Left cardiac atrium (tissue), 4 donors: ENCODE results near the gene SYT1. TPM values are rescaled to one million over a fixed set of nuclear protein-coding genes. Genes with fewer than 3 reads are reported as not detected.

Experiments
- ATAC-seq, 2 donors: fragments of 200-7000 bp; cut with Tn5 transposase; one replicate each; pipeline ENCODE4 v1.9.1; 2020; ENCODE audit warnings: mild to moderate bottlenecking in 2 of 2, moderate library complexity in 2 of 2
- DNase-seq: peaks from one replicate; pipeline ENCODE4 v3.0.0-alpha.2; 2020
- intact Hi-C, 2 donors: fragments of 100-400 bp; cut with DNase I; formaldehyde crosslinking; loops; one replicate each; pipeline versions ENCODE4 v1.14.1 to v1.15.1; 2022 to 2023
- total RNA-seq, 2 donors: library from RNA; stranded (reverse); fragmentation: NEBNext Ultra II Directional; extraction: Animal tissue kit (Norgen Biotek cat#: 25700); gene quantifications; one replicate each; pipeline ENCODE4 v1.2.1, GENCODE V29; 2021
- donor health status: DM: no; HTN: yes; CAD: no.
- donor health status: DM: no; HTN: yes; CAD: no; lungs with severe emphysema.
- donor health status: DM: yes; HTN: yes; CAD: no.
- donor health status: Dilated cardiomyopathy.

Gene SYT1
- total RNA-seq, 2 donors from 2014 or later: 0.68 to 1.5 TPM

DNA sequence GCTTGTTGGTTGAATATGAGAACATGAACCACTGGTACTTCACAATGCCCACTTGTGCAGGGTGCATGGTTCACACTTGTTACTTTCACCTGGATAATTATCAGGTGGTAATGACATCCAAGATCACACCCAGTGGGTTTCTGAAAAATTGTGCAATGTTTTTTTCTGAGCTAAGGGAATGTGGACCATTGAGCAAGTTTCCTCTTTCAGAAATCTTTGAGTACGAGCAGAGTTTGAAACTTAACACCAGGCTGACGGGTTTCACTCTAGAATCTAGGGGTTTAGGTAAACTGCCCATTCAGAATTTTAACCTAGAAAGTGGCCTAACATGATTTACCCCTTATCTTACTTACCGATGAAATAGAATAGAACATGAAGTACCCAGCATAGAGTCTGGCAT lies 436.6 kb downstream of the SYT1 start:
- no peak for ATAC-seq
- DNase-seq: no peak
- intact Hi-C loops: no loop called here

DNA sequence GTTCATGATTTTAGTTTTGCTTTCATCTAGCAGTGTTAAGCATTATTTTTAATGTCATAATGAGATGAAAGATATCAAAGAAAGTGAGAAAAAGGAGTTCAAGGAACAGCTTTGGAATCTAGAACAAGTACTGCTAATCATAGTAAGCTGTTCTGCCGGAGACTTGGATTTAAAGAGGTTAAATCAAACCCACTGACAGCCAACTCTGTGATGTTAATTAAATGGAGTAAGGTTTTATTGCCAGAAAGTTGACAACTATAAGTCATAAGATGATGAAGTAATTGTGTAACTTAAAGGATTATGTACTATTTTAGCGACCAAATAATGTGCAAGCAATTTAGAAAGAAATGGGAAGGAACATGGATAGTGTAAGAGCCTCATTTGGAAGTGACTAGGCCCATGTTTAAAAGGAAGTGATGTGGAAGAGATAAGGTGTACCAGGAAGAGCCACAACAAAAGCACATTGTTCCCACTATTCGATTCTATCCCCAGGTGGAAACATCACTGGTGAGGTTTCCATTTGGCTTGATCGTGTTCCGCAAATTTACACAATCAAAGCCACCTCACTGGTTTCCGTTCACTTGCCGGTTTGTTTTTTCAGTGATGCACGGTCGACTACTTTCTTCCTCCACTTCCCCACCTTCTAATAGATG lies 437.7 kb downstream of the SYT1 start:
- peak in 1 of 2 donors; percentile 34 for ATAC-seq
- intact Hi-C loops: no loop called here
- DNase-seq: no peak

- ATAC-seq (no peak), DNase-seq (no peak)
- intact Hi-C loops: no loop called here
These were observed 442.8 kb downstream of the SYT1 start for GRCh38 chr12:79307340-79307739.

DNA sequence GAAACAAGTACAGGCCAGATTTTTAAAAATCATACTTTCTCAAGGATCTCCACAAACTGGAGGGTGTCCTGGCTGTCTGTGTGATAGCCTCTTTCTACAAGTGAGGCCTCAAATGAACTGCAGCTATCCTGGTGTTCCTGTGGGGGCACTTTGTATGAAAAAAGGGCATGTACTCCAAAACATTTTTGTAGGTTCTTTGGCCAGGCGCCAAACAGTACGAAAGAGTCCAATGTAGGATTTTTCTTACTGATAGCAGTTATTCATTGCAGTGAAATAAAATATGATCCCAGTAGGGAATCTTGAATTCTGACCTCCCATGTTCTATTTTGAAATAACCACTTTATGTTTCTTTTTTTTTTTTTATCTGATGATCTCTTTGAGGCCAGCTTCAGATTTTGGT lies 444.5 kb downstream of the SYT1 start:
- no peak for DNase-seq
- ATAC-seq: no peak
- intact Hi-C loops: no loop called here

DNA sequence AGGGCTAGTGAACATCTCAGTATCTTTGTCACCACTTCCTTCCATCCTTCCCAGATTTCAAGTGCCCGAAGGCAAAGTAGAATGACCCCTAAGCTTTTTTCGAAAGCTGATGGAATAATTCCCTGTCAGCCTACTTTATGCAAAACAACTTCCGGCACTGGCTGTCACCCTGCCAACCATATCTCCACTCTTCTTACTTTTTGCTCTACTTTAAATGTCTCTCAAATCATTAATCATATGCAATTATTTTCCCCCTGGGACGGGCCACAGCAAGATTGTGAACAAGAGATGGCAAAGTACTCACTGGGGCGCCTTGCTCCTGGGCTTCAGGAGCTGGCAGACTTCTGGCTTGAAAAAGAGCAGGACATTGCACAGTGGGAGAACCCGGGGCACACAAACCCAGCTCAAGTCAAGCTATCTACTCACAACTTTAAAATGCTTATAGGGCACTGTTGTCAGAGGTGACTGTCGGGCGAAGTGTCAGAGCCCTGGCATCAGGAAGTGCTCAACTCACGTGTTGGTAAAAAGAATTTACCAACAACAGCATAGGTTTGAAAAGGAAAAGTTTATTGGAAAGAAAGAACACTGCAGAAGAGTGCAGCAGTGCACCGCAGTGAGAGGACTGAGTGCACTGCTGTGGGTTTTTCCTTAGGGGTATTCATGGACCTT lies 452.7 kb downstream of the SYT1 start:
- ATAC-seq: no peak
- intact Hi-C loops: no loop called here
- DNase-seq: no peak

GRCh38 chr12:79322905-79323304 lies 458.3 kb downstream of the SYT1 start:
- ATAC-seq (no peak), DNase-seq (no peak)
- intact Hi-C loops: no loop called here

DNA sequence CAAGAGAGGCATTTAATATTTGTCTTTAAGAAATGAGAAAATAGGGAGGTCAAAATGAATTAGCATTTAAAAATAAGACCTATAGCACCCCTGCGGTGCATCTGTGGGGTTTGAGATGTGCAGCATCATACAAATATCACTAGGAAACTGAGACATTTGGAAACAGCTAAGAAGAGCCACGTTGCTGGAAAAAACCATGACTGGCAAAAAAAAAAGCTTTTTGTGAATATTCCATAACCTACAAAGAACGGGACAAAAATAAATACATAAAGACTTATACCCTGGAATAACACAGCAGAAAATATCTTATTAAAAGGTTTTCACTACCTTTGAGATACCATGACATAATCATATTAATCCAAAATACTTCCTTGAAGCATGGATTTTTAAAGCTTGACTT lies 460.0 kb downstream of the SYT1 start:
- DNase-seq (no peak), ATAC-seq (no peak)
- intact Hi-C loops: no loop called here

- ATAC-seq: no peak
- intact Hi-C loops: no loop called here
- no peak for DNase-seq
These were observed 461.6 kb downstream of the SYT1 start for GRCh38 chr12:79326222-79326621.

DNA sequence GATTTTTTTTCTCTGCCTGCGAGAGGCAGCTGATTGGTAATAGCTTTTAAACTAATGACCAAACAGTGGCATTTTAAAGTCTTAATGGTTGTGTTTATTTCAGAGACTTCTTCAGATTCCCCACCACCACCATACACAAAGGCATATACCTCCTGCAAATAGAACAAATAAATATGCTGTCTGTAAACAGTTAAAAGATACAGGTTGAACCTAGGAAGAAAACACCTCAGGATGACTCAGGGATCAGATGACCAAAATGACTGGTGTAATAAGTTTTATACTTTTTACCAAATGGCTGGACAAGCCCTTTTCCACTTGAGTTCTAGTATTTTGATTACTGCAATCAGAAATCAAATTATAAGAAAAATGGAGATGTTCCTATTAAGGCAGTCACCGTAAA lies 462.1 kb downstream of the SYT1 start:
- DNase-seq: no peak
- intact Hi-C loops: no loop called here
- ATAC-seq: no peak

GRCh38 chr12:79327465-79327864 lies 462.9 kb downstream of the SYT1 start:
- ATAC-seq (no peak), DNase-seq (no peak)
- intact Hi-C loops: no loop called here

GRCh38 chr12:79329933-79330332 lies 465.4 kb downstream of the SYT1 start:
- intact Hi-C loops: no loop called here
- no peak for ATAC-seq
- DNase-seq: no peak

- intact Hi-C loops: no loop called here
- DNase-seq: no peak
- no peak for ATAC-seq
These were observed 467.3 kb downstream of the SYT1 start for GRCh38 chr12:79331870-79332269.

DNA sequence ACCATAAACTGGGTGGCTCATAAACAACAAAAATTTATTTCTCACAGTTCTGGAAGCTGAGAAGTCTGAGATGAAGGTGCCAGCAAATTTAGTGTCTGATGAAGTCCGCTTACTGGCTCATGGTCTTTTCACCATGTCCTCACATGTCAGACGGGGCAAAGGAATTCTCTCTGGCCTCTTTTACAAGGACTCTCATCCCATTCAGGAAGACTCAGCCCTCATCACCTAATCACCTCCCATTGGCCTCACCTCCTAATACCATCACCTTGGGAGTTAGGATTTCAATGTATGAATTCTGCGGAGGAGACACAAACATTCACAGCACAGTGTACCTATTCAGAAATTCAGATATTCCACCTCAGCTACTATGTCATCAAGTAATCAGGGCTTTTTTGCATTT lies 468.6 kb downstream of the SYT1 start:
- no peak for ATAC-seq
- intact Hi-C loops: no loop called here

GRCh38 chr12:79337662-79338290 lies 473.2 kb downstream of the SYT1 start:
- ATAC-seq (no peak), DNase-seq (no peak)
- intact Hi-C loops: no loop called here

More for the DNA sequence above, 468.6 kb downstream of the SYT1 start:
- no peak for DNase-seq

DNA sequence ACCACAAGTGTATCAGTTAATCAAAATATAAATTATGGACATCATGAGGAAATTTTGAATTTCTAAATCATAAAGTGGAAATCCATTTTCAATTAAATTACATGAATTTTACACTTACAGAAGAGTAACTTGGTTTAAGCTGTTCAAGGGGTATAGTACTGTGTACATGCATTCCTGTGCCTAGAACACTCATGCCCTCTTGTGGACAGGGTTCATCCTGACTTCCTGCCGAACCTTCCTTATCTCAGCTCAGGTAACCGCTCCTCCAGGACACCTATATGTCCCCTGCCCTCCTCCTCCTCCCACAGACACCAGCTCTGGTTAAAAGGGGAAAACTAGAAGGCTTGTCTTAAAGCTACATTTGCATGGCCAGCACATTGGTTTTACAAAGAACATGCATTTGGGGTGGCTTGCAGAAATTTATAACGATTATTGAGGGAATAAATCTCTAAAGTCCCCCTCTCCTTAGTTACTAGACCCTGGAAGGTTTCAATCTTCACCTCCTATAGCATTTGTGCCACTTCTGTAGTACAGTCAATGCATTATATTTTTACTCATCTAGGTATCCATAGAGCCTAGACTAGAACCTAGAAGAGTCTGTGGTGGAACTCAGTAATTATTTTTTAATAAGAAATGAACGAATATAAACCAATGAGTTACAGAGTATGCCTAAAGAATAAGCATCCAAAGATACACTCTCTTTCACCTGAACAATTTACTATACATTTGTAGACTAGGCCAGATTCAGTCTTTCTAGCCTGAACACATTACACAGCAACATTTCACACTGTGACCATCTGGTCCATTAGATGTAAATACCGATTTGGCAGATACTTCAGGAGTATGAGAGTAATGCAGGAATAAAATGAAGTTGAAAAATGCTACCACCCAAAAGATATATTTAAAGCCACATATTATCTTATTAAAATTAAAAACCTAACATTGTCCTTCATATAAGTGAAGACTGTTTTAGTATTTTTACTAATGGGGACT lies 480.6 kb downstream of the SYT1 start:
- intact Hi-C loops: no loop called here
- ATAC-seq (peak; percentile 49 to 57), DNase-seq (no peak)

GRCh38 chr12:79347866-79348265 lies 483.3 kb downstream of the SYT1 start:
- intact Hi-C loops: no loop called here
- DNase-seq (no peak), ATAC-seq (no peak)

GRCh38 chr12:79351251-79351650 lies 486.7 kb downstream of the SYT1 start:
- ATAC-seq (no peak), DNase-seq (no peak)
- intact Hi-C loops: no loop called here

DNA sequence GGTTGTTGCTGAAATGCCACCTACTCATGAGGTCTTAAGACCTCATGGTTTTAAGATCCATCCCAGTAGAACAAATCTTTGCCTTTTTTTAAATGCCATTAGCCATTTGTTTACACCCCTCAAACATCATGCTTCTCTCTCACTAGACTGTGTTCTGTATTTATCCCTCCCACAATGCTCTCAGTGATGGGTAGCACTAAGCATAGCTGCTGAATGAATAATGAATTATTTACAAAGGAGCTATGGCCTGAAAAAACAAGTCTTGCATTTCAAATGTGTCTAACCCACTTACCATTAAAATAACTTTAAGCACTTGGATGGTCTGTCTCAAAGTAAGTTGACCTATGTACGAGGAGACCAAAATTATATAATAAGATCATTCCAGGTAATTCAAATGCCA lies 491.6 kb downstream of the SYT1 start:
- intact Hi-C loops: no loop called here
- DNase-seq (no peak), ATAC-seq (no peak)

GRCh38 chr12:79357048-79357447 lies 492.5 kb downstream of the SYT1 start:
- ATAC-seq (no peak), DNase-seq (no peak)
- intact Hi-C loops: no loop called here
